Chondrocyte (in vitro differentiated cells): ENCODE data around the gene SORBS2. TPM values are rescaled to one million over a fixed set of nuclear protein-coding genes. Genes with fewer than 3 reads are reported as not detected.

ENCODE experiments used
- DNase-seq: peaks from one replicate; pipeline ENCODE4 v3.0.0; 2021; ENCODE audit warnings: mixed read lengths, low spot score
- H3K27ac Mint-ChIP-seq: one replicate; pipeline ENCODE4 v1.8.0; 2021; ENCODE audit warnings: mild to moderate bottlenecking, moderate library complexity, mixed read lengths; ENCODE audit not compliant: unreplicated experiment
- H3K27me3 Mint-ChIP-seq: 2 replicates; pipeline ENCODE4 v1.8.0; 2021; ENCODE audit warnings: low read depth, mixed read lengths
- H3K36me3 Mint-ChIP-seq: 2 replicates; pipeline ENCODE4 v1.8.0; 2021; ENCODE audit warnings: low read depth, mixed read lengths
- H3K4me1 Mint-ChIP-seq: 2 replicates; pipeline ENCODE4 v1.8.0; 2021; ENCODE audit warnings: low read depth, mild to moderate bottlenecking, mixed read lengths
- H3K4me3 Mint-ChIP-seq: one replicate; pipeline ENCODE4 v1.8.0; 2021; ENCODE audit warnings: mild to moderate bottlenecking, moderate library complexity, mixed read lengths; ENCODE audit not compliant: unreplicated experiment
- H3K9me3 Mint-ChIP-seq: 2 replicates; pipeline ENCODE4 v1.8.0; 2021; ENCODE audit warnings: low read depth, mixed read lengths
- CTCF ChIP-seq: fragments of 200-600 bp; sonication (generic); IDR thresholded peaks from 2 replicates; pipeline ENCODE4 v1.5.0; 2021; ENCODE audit warnings: antibody characterized with exemption, mild to moderate bottlenecking, moderate library complexity
- total RNA-seq: library from RNA; stranded (reverse); gene quantifications from 3 replicates; pipeline ENCODE4 v1.2.1, GENCODE V29; 2021

Gene SORBS2
- total RNA-seq, 1 donor from 2014 or later, result 104 TPM

- TF ChIP-seq CTCF, result no peak
- Mint-ChIP-seq H3K27me3 (no peaks in the 10 kb centered on the region), H3K4me3 (no peak overlapping the region), H3K4me1 (peaks cover 22% of the 10 kb centered on the region), H3K9me3 (no peaks in the 10 kb centered on the region), H3K36me3 (peaks cover 5% of the 10 kb centered on the region), H3K27ac (no peak overlapping the region)
- DNase-seq, result no peak
Measured at GRCh38 chr4:185591679-185592141, 220.3 kb downstream of the SORBS2 start.

- DNase-seq, result no peak
- Mint-ChIP-seq H3K4me1 (peaks cover 22% of the 10 kb centered on the region), H3K27me3 (no peaks in the 10 kb centered on the region), H3K27ac (no peak overlapping the region), H3K36me3 (peaks cover 5% of the 10 kb centered on the region), H3K4me3 (no peak overlapping the region), H3K9me3 (no peaks in the 10 kb centered on the region)
- no peak for TF ChIP-seq CTCF
Measured at GRCh38 chr4:185590982-185591381, 221.0 kb downstream of the SORBS2 start.

- peaks cover 22% of the 10 kb centered on the region for H3K4me1 Mint-ChIP-seq
- no peaks in the 10 kb centered on the region for H3K9me3 Mint-ChIP-seq
- peak overlapping the region; percentile 69 for H3K27ac Mint-ChIP-seq
- H3K4me3 Mint-ChIP-seq, result no peak overlapping the region
- H3K36me3 Mint-ChIP-seq, result peaks cover 5% of the 10 kb centered on the region
- no peak for DNase-seq
- no peak for TF ChIP-seq CTCF
- H3K27me3 Mint-ChIP-seq, result no peaks in the 10 kb centered on the region
Measured at GRCh38 chr4:185589067-185589836, 222.7 kb downstream of the SORBS2 start.

- H3K36me3 Mint-ChIP-seq, result peaks cover 5% of the 10 kb centered on the region
- no peaks in the 10 kb centered on the region for H3K27me3 Mint-ChIP-seq
- no peak for TF ChIP-seq CTCF
- no peak overlapping the region for H3K4me3 Mint-ChIP-seq
- DNase-seq, result no peak
- H3K27ac Mint-ChIP-seq, result no peak overlapping the region
- no peaks in the 10 kb centered on the region for H3K9me3 Mint-ChIP-seq
- H3K4me1 Mint-ChIP-seq, result peaks cover 22% of the 10 kb centered on the region
Measured at GRCh38 chr4:185587427-185588161, 224.4 kb downstream of the SORBS2 start.

DNA sequence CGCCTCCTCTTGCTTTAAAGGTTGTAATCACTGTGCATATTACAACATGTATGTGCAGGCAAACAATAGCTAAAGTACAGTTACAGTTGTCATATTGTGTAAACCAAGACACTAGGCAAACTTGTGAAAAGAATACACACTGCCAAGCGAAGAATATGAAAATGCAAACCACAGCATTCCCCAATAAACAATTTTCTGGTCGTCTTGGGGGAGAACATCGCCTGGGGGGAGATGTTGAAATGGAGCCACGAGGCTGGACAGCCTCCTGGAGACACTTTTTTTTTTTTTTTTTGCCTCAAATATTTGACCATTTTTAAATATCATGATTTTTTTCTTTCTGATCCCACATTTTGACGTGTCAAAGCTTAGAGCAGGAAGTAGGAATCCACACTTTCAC is 225.0 kb downstream of the SORBS2 start:
- no peaks in the 10 kb centered on the region for H3K27me3 Mint-ChIP-seq
- H3K27ac Mint-ChIP-seq, result no peak overlapping the region
- peaks cover 22% of the 10 kb centered on the region for H3K4me1 Mint-ChIP-seq
- no peak for DNase-seq
- no peaks in the 10 kb centered on the region for H3K9me3 Mint-ChIP-seq
- H3K36me3 Mint-ChIP-seq, result peaks cover 5% of the 10 kb centered on the region
- TF ChIP-seq CTCF, result no peak
- H3K4me3 Mint-ChIP-seq, result no peak overlapping the region
